ENCODE results near the gene MACROD2.

DNA sequence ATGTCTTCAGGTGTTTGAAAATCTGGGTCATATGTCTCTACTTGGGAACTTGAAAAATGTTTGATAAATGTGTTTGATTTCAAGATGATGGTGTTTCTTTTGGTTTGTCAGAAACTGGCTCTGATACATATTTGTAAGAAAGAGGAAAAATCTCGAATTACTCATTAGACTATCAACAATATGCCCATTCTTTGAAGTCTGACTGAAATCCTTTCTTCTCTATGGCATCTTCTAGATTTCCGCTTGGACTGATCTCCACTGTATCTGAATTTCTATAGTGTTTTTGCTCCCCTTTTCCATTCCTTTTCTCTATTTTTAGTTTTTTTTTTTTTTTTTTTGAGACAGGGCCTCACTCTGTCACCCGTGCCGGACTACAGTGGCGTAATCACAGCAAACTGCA is 1481.5 kb downstream of the MACROD2 start:
- TF ChIP-seq POLR2A (IDR thresholded peaks at IDR 0.05) (no peak), CTCF (IDR thresholded peaks at IDR 0.05) (no peak)
